Body of pancreas (tissue), 4 donors: Measurements from ENCODE around the gene GRK6. TPM values are rescaled to one million over a fixed set of nuclear protein-coding genes. Genes with fewer than 3 reads are reported as not detected.

Experiments
- ATAC-seq: fragments of 150-250 bp; one replicate; pipeline ENCODE4 v1.9.1; 2016
- DNase-seq, 4 donors: peaks; one replicate each; pipeline ENCODE4 v3.0.0-alpha.2; 2019
- H3K27ac ChIP-seq, 4 donors: fragments of 200-600 bp; sonication (generic); 1 replicate in 3 of 4; 2 replicates in 1 of 4; pipeline versions ENCODE4 v1.5.1 to v1.6.1; 2016 to 2019; ENCODE audit warnings: mild to moderate bottlenecking in 1 of 4, mixed read lengths in 1 of 4, moderate library complexity in 1 of 4
- H3K27me3 ChIP-seq, 2 donors: fragments of 200-600 bp; sonication (generic); one replicate each; pipeline ENCODE4 v1.6.0; 2016; ENCODE audit warnings: mild to moderate bottlenecking in 1 of 2
- H3K36me3 ChIP-seq, 2 donors: fragments of 200-600 bp; sonication (generic); replicated peaks in 1 of 2; 2 replicates each; pipeline ENCODE4 v1.5.1; 2016; ENCODE audit warnings: low read depth in 2 of 2; ENCODE audit not compliant: insufficient read depth in 1 of 2
- H3K4me1 ChIP-seq: fragments of 200-600 bp; sonication (generic); one replicate; pipeline ENCODE4 v1.6.0; 2016
- H3K4me3 ChIP-seq, 2 donors: fragments of 200-600 bp; sonication (generic); 1 replicate in 1 of 2; 2 replicates in 1 of 2; pipeline ENCODE4 v1.5.1; 2016 to 2019
- H3K9me3 ChIP-seq, 3 donors: fragments of 200-600 bp; sonication (generic); 1 replicate in 2 of 3; 2 replicates in 1 of 3; pipeline ENCODE4 v1.5.1; 2016
- POLR2A ChIP-seq, 3 donors: fragments of 450-650 bp; IDR thresholded peaks; one replicate each; pipeline ENCODE4 v1.6.1; 2016; ENCODE audit warnings: antibody characterized with exemption in 3 of 3, mild to moderate bottlenecking in 2 of 3
- WGBS, 2 donors: methylation state at CpG; one replicate each; pipeline ENCODE4 v1.1.5; 2017; 5-methylcytosine and 5-hydroxymethylcytosine counted together
- intact Hi-C: fragments of 100-400 bp; cut with DNase I; formaldehyde crosslinking; loops from one replicate; pipeline ENCODE4 v1.15.1; 2023
- total RNA-seq, 2 donors: library from RNA; depleted of rRNA; stranded (reverse); fragments of >200 nt; gene quantifications; one replicate each; pipeline ENCODE4 v1.1.0, GENCODE V29; 2016
- TF ChIP-seq, protein P1 (sequence below), 7 experiments: fragments of 450-650 bp in 4 of 7; fragments of 200-600 bp in 3 of 7; sonication (generic) in 3 of 7; IDR thresholded peaks; one replicate each; pipeline ENCODE4 v1.5.1; 2016 to 2019; ENCODE audit warnings: antibody characterized with exemption in 7 of 7

Gene GRK6
- 10 to 100 TPM; 13.7 to 20.8 TPM for total RNA-seq

DNA sequence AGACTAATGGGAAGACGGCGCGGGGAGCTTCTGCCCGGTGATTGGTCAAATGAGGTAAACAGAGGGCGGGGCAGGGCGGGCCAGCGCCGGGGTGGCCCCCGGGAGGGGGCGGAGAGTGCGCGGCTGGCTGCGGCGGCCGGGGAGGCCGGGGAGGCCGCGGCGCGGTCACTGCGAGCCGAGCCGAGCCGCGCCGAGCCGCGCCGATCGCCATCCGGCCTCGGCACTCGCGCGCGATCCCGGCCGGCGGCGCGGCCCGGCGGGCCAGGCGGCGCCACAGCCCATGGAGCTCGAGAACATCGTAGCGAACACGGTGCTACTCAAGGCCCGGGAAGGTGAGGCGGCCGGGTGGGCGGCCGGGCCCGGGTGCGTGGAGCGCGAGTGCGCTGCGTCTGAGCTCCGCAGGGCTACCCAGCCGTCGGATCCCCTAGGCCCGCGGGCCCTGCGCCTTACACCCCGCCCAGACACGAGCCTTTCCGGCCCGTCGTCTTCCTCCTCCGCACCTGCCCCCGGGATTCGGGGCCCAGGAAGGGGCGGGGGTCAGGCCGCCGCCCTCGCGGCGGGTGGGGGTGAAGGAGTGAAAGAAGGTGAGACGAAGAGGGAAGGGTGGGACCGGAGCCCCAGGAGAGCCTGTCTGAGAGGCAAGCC lies at the start of gene GRK6:
GRK6 (plus strand) TSS at position 111 of the 645 bp plus-strand sequence; CDS start at position 281, 170 bp downstream.
- H3K9me3 ChIP-seq: no peaks in the 10 kb centered on the region
- peak within 1 kb of the TSS; percentile 81 to 96 (median 93) for H3K27ac ChIP-seq
- peak within 1 kb of the TSS; percentile 35 to 59 for H3K4me3 ChIP-seq
- ATAC-seq: peak; percentile 7
- H3K4me1 ChIP-seq: peaks cover 23% of the 10 kb centered on the region
- H3K36me3 ChIP-seq: no peaks in the 10 kb centered on the region
- intact Hi-C loops: no loop called here
- WGBS, 2 donors: 0 to 3% methylated on average over 29 to 57 of the region's 82 CpGs
- TF ChIP-seq, protein P1, sequence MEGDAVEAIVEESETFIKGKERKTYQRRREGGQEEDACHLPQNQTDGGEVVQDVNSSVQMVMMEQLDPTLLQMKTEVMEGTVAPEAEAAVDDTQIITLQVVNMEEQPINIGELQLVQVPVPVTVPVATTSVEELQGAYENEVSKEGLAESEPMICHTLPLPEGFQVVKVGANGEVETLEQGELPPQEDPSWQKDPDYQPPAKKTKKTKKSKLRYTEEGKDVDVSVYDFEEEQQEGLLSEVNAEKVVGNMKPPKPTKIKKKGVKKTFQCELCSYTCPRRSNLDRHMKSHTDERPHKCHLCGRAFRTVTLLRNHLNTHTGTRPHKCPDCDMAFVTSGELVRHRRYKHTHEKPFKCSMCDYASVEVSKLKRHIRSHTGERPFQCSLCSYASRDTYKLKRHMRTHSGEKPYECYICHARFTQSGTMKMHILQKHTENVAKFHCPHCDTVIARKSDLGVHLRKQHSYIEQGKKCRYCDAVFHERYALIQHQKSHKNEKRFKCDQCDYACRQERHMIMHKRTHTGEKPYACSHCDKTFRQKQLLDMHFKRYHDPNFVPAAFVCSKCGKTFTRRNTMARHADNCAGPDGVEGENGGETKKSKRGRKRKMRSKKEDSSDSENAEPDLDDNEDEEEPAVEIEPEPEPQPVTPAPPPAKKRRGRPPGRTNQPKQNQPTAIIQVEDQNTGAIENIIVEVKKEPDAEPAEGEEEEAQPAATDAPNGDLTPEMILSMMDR (IDR thresholded peaks at IDR 0.05): peak in 2 of 7 experiments; percentile 4 to 8
- peak in 1 of 3 donors; percentile 5 for TF ChIP-seq POLR2A (IDR thresholded peaks at IDR 0.05)
- DNase-seq: peak; percentile 53 to 57 (median 56)
- H3K27me3 ChIP-seq: no peaks in the 10 kb centered on the region

DNA sequence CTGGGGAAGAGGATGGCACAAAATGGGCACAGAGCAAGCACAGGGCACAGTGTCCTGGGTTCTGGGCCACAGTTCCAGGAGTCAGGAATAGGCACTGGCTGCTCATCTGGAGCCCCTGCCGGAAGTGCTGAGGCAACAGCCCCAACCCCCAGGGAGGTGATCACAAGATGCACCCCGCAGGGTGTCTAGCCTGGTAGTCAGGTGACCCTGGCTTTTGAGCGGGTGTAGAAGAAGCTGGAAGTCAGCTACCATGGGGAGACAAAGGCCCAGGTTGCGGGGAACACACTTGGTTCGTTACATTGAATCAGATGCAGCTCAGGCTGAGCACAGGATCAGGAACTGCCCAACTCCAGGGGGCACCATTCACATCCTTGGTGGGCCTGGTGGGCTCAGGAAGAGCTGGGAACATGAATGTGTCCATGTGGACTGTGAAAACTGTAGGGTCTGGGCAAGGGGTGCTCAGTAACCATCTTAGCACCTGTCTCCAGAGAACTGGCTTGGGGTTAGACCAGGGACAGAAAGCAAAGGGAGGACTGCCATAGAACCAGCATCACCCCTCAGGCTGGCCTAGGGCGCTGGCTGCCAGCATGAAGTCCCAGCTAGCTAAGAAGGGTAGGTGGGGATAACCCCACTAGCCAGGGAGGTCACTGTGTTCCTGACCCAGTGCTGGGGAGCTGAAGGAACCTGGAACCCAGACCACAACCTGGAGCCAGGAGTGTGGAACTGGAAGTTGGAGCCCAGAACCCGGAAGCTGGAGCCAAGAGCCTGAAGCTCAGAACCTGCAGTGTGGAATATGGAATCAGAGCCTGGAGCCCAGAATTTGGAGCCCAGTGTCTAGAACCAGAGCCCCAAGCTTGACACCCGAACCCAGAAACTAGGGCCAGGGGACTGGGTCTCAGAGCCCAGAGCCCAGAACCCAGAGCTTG lies 48.4 kb upstream of the GRK6 start:
- ATAC-seq: no peak
- 76 to 90% methylated on average over 5 to 8 of the region's 8 CpGs for WGBS, 2 donors

DNA sequence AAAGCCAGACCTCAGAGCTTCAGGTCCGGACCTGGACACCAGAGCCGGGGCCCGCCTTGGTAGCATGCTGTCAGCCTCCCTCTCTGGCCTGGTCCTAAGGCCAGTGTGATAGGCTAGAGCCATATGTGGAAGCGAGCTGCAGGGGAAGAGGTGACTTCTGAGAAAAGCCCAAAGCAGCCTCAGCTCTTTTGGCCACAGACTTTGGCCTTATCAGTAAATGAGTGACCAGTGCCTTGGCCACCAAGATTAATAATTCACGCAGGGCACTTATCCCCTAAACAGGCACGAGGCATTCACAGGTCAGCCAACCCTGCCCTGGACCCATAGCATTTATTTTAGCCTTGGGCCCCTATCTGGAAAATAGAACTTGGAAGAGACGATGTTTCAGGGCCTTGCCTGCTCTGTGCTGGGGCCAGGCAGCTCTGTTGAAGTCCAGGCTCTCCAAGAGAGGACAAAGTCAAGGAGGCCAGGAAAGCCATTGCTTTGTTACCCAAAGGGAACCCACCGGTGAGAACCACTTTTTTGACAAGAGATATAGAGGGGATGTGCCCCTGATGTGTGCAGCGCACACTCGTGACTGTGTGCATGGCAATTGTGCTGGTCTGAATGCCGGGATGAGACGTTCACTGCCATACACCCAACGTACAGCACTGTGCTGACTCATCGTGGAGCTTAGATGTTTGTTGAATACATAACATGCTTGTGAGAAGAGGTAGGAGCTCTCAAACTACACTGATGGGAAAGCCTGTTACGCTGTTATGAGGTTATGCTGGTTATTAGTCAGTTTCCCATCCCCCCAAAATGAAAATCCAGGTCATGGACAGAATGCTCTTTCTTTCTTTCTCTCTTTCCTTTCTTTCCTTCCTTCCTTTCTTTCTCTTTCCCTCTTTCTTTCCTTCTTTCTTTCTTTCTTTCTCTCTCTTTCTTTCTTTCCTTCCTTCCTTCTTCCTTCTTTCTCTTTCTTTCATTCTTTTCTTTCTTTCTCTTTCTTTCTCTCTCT lies 47.3 kb upstream of the GRK6 start:
- Histone ChIP-seq H3K9me3 (no peaks in the 10 kb centered on the region), H3K27ac (peak overlapping the region in 3 of 4 donors; percentile 6 to 52 (median 44)), H3K4me1 (peaks cover 21% of the 10 kb centered on the region), H3K36me3 (no peaks in the 10 kb centered on the region), H3K4me3 (no peak overlapping the region), H3K27me3 (no peaks in the 10 kb centered on the region)
- ATAC-seq (peak; percentile 60), DNase-seq (no peak)
- TF ChIP-seq POLR2A (IDR thresholded peaks at IDR 0.05): no peak
- TF ChIP-seq, protein P1 (IDR thresholded peaks at IDR 0.05): no peak
- 57 to 69% methylated on average over 12 to 15 of the region's 15 CpGs for WGBS, 2 donors
- intact Hi-C loops: loop anchor here (5.0 kb wide), 1 partner anchor 67 kb away; the partner anchor contains the start of gene MXD3

More for the DNA sequence above, 48.4 kb upstream of the GRK6 start:
- Histone ChIP-seq H3K27ac (peak overlapping the region in 3 of 4 donors; percentile 6 to 51 (median 44)), H3K36me3 (no peaks in the 10 kb centered on the region), H3K27me3 (no peaks in the 10 kb centered on the region), H3K4me1 (peaks cover 21% of the 10 kb centered on the region), H3K4me3 (no peak overlapping the region), H3K9me3 (no peaks in the 10 kb centered on the region)
- no peak for TF ChIP-seq POLR2A (IDR thresholded peaks at IDR 0.05)
- TF ChIP-seq, protein P1 (IDR thresholded peaks at IDR 0.05): no peak
- no peak for DNase-seq
- intact Hi-C loops: loop anchor here (5.0 kb wide), 1 partner anchor 66 kb away; the partner anchor contains the start of gene MXD3

DNA sequence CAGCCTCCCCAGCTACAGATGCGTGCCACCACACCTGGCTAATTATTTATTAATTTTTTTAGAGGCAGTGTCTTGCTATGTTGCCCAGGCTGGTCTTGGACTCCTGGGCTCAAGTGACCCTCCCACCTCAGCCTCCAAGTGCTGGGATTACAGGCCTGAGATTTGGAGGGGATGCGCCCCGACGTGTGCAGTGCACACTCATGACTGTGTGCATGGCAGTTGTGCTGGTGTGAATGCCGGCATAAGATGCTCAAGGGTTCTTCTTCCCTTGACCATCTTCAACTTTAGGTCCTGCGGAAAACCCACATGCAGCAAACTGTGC lies 45.7 kb upstream of the GRK6 start:
- Histone ChIP-seq H3K4me3 (no peak overlapping the region), H3K9me3 (no peaks in the 10 kb centered on the region), H3K4me1 (peaks cover 21% of the 10 kb centered on the region), H3K27me3 (no peaks in the 10 kb centered on the region), H3K27ac (no peak overlapping the region), H3K36me3 (no peaks in the 10 kb centered on the region)
- WGBS, 2 donors: 92% methylated on average over 5 to 6 of the region's 6 CpGs
- no peak for TF ChIP-seq POLR2A (IDR thresholded peaks at IDR 0.05)
- TF ChIP-seq, protein P1 (IDR thresholded peaks at IDR 0.05): no peak
- intact Hi-C loops: no loop called here
- ATAC-seq: no peak
- no peak for DNase-seq
